Ectodermal cell (in vitro differentiated cells): ENCODE measurements around the gene C13orf46.

Source experiments
- H3K27ac ChIP-seq: 2 replicates; pipeline ENCODE4 v1.7.0; 2013; ENCODE audit warnings: mild to moderate bottlenecking, low read depth, low read length; ENCODE audit not compliant: insufficient read depth, poor library complexity, severe bottlenecking
- H3K27me3 ChIP-seq: 2 replicates; pipeline ENCODE4 v1.7.0; 2013; ENCODE audit warnings: mild to moderate bottlenecking, low read length; ENCODE audit not compliant: insufficient read depth, control insufficient read depth, poor library complexity, severe bottlenecking
- H3K36me3 ChIP-seq: one replicate; pipeline ENCODE4 v1.7.0; 2013; ENCODE audit warnings: low read length; ENCODE audit not compliant: control insufficient read depth, insufficient read depth
- H3K4me1 ChIP-seq: one replicate; pipeline ENCODE4 v1.7.0; 2013; ENCODE audit warnings: low read length; ENCODE audit not compliant: control insufficient read depth, insufficient read depth
- H3K4me3 ChIP-seq: 2 replicates; pipeline ENCODE4 v1.7.0; 2013; ENCODE audit warnings: low read depth, low read length, control low read depth; ENCODE audit not compliant: insufficient read depth
- H3K9me3 ChIP-seq: 2 replicates; pipeline ENCODE4 v1.7.0; 2013; ENCODE audit warnings: mild to moderate bottlenecking, low read length, moderate library complexity; ENCODE audit not compliant: control insufficient read depth
- WGBS, 2 experiments: methylation state at CpG; one replicate each; pipeline ENCODE4 v1.1.7; 2013; ENCODE audit warnings: missing lambda C conversion rate in 2 of 2; 5-methylcytosine and 5-hydroxymethylcytosine counted together

The C13orf46 gene

GRCh38 chr13:113929628-113930615, 44.0 kb downstream of the C13orf46 start:
- no peaks in the 10 kb centered on the region for H3K27me3 ChIP-seq
- WGBS, 2 experiments, result 92 to 94% methylated on average over 38 of the region's 38 CpGs
- H3K27ac ChIP-seq, result no peak overlapping the region
- H3K9me3 ChIP-seq, result no peaks in the 10 kb centered on the region
- H3K36me3 ChIP-seq, result no peaks in the 10 kb centered on the region
- peaks cover 4% of the 10 kb centered on the region for H3K4me1 ChIP-seq
- no peak overlapping the region for H3K4me3 ChIP-seq

- Histone ChIP-seq H3K4me1 (no peaks in the 10 kb centered on the region), H3K27ac (no peak overlapping the region), H3K4me3 (no peak overlapping the region), H3K9me3 (no peaks in the 10 kb centered on the region), H3K27me3 (no peaks in the 10 kb centered on the region), H3K36me3 (no peaks in the 10 kb centered on the region)
- 92 to 93% methylated on average over 26 of the region's 26 CpGs for WGBS, 2 experiments
Measured at GRCh38 chr13:113928685-113929627, 44.9 kb downstream of the C13orf46 start.

GRCh38 chr13:113927661-113928581, 46.0 kb downstream of the C13orf46 start:
- Histone ChIP-seq H3K9me3 (no peaks in the 10 kb centered on the region), H3K27me3 (no peaks in the 10 kb centered on the region), H3K36me3 (no peaks in the 10 kb centered on the region), H3K4me3 (no peak overlapping the region), H3K27ac (no peak overlapping the region), H3K4me1 (no peaks in the 10 kb centered on the region)
- WGBS, 2 experiments, result 93 to 94% methylated on average over 36 of the region's 36 CpGs

GRCh38 chr13:113926951-113927660, 46.8 kb downstream of the C13orf46 start:
- Histone ChIP-seq H3K27me3 (no peaks in the 10 kb centered on the region), H3K4me1 (no peaks in the 10 kb centered on the region), H3K36me3 (no peaks in the 10 kb centered on the region), H3K9me3 (no peaks in the 10 kb centered on the region), H3K27ac (no peak overlapping the region), H3K4me3 (no peak overlapping the region)
- 92 to 94% methylated on average over 12 of the region's 12 CpGs for WGBS, 2 experiments

- no peaks in the 10 kb centered on the region for H3K9me3 ChIP-seq
- no peak overlapping the region for H3K27ac ChIP-seq
- H3K36me3 ChIP-seq, result no peaks in the 10 kb centered on the region
- no peak overlapping the region for H3K4me3 ChIP-seq
- 96 to 97% methylated on average over 16 of the region's 16 CpGs for WGBS, 2 experiments
- no peaks in the 10 kb centered on the region for H3K4me1 ChIP-seq
- H3K27me3 ChIP-seq, result no peaks in the 10 kb centered on the region
Measured at GRCh38 chr13:113926301-113926761, 47.5 kb downstream of the C13orf46 start.

- H3K4me1 ChIP-seq, result no peaks in the 10 kb centered on the region
- H3K27me3 ChIP-seq, result no peaks in the 10 kb centered on the region
- no peak overlapping the region for H3K4me3 ChIP-seq
- H3K9me3 ChIP-seq, result no peaks in the 10 kb centered on the region
- H3K36me3 ChIP-seq, result no peaks in the 10 kb centered on the region
- 90 to 91% methylated on average over 7 of the region's 7 CpGs for WGBS, 2 experiments
- H3K27ac ChIP-seq, result no peak overlapping the region
Measured at GRCh38 chr13:113924184-113924901, 49.5 kb downstream of the C13orf46 start.

GRCh38 chr13:113923376-113924063, 50.4 kb downstream of the C13orf46 start:
- no peak overlapping the region for H3K27ac ChIP-seq
- H3K9me3 ChIP-seq, result no peaks in the 10 kb centered on the region
- H3K4me3 ChIP-seq, result no peak overlapping the region
- no peaks in the 10 kb centered on the region for H3K4me1 ChIP-seq
- H3K36me3 ChIP-seq, result no peaks in the 10 kb centered on the region
- no peaks in the 10 kb centered on the region for H3K27me3 ChIP-seq
- 92 to 95% methylated on average over 8 of the region's 8 CpGs for WGBS, 2 experiments

GRCh38 chr13:113922412-113923118, 51.3 kb downstream of the C13orf46 start:
- no peaks in the 10 kb centered on the region for H3K4me1 ChIP-seq
- H3K27me3 ChIP-seq, result no peaks in the 10 kb centered on the region
- H3K27ac ChIP-seq, result no peak overlapping the region
- WGBS, 2 experiments, result 91 to 95% methylated on average over 15 of the region's 15 CpGs
- H3K36me3 ChIP-seq, result no peaks in the 10 kb centered on the region
- no peaks in the 10 kb centered on the region for H3K9me3 ChIP-seq
- no peak overlapping the region for H3K4me3 ChIP-seq
